GM23338 (cell line): Measurements from ENCODE around the gene CAPZB. TPM values are rescaled to one million over a fixed set of nuclear protein-coding genes. Genes with fewer than 3 reads are reported as not detected.

Experiments used
- ATAC-seq: fragments of 200-7000 bp; cut with Tn5 transposase; 3 replicates; pipeline ENCODE4 v1.9.1; 2020
- DNase-seq: peaks from one replicate; pipeline ENCODE4 v3.0.0-alpha.2; 2015; ENCODE audit warnings: low spot score
- H2AFZ ChIP-seq: fragments of 200-600 bp; sonication (generic); 2 replicates; pipeline ENCODE4 v1.8.0; 2016; ENCODE audit warnings: antibody characterized with exemption, mild to moderate bottlenecking, moderate library complexity
- H3F3A ChIP-seq: fragments of 200-600 bp; sonication (generic); replicated peaks from 2 replicates; pipeline ENCODE4 v1.8.0; 2017; ENCODE audit warnings: antibody characterized with exemption, mixed run types, low read depth
- H3K27ac ChIP-seq: fragments of 200-600 bp; sonication (generic); 2 replicates; pipeline ENCODE4 v1.6.1; 2016; ENCODE audit warnings: low read depth
- H3K27me3 ChIP-seq: fragments of 200-600 bp; sonication (generic); 2 replicates; pipeline ENCODE4 v1.8.0; 2016; ENCODE audit warnings: mild to moderate bottlenecking, mixed run types, moderate library complexity; ENCODE audit not compliant: insufficient read depth
- H3K36me3 ChIP-seq: fragments of 200-600 bp; sonication (generic); 2 replicates; pipeline ENCODE4 v1.8.0; 2016; ENCODE audit warnings: mild to moderate bottlenecking; ENCODE audit not compliant: insufficient read depth
- H3K4me1 ChIP-seq: fragments of 200-600 bp; sonication (generic); 2 replicates; pipeline ENCODE4 v1.8.0; 2016; ENCODE audit warnings: mild to moderate bottlenecking, moderate library complexity; ENCODE audit not compliant: insufficient read depth
- H3K4me2 ChIP-seq: fragments of 200-600 bp; sonication (generic); 2 replicates; pipeline ENCODE4 v1.7.1; 2017; ENCODE audit warnings: mixed run types
- H3K4me3 ChIP-seq: fragments of 200-600 bp; sonication (generic); 2 replicates; pipeline ENCODE4 v1.6.1; 2016; ENCODE audit warnings: mixed run types
- H3K79me2 ChIP-seq: fragments of 200-600 bp; sonication (generic); replicated peaks from 2 replicates; pipeline ENCODE4 v1.8.0; 2017; ENCODE audit warnings: mild to moderate bottlenecking; ENCODE audit not compliant: insufficient read depth
- H3K9me2 ChIP-seq: fragments of 200-600 bp; sonication (generic); 2 replicates; pipeline ENCODE4 v1.8.0; 2017; ENCODE audit not compliant: insufficient read depth
- H4K20me1 ChIP-seq: fragments of 200-600 bp; sonication (generic); replicated peaks from 2 replicates; pipeline ENCODE4 v1.8.0; 2017; ENCODE audit warnings: mild to moderate bottlenecking; ENCODE audit not compliant: insufficient read depth
- H3K27ac Mint-ChIP-seq: 2 replicates; pipeline ENCODE4 v1.8.0; 2020; ENCODE audit warnings: inconsistent platforms, mild to moderate bottlenecking, moderate library complexity, mixed read lengths
- H3K27me3 Mint-ChIP-seq: 3 replicates; pipeline ENCODE4 v1.8.0; 2022; ENCODE audit warnings: low read depth, mild to moderate bottlenecking, moderate library complexity, mixed read lengths, inconsistent platforms; ENCODE audit not compliant: insufficient read depth, poor library complexity
- H3K36me3 Mint-ChIP-seq: 3 replicates; pipeline ENCODE4 v1.8.0; 2021; ENCODE audit warnings: low read depth, mild to moderate bottlenecking, inconsistent platforms, moderate library complexity, mixed read lengths
- H3K4me1 Mint-ChIP-seq: 3 replicates; pipeline ENCODE4 v1.8.0; 2020; ENCODE audit warnings: mild to moderate bottlenecking, inconsistent platforms, mixed read lengths
- H3K4me3 Mint-ChIP-seq: 3 replicates; pipeline ENCODE4 v1.8.0; 2021; ENCODE audit warnings: moderate library complexity, mild to moderate bottlenecking, inconsistent platforms, mixed read lengths
- H3K9me3 Mint-ChIP-seq: 3 replicates; pipeline ENCODE4 v1.8.0; 2020; ENCODE audit warnings: moderate library complexity, mild to moderate bottlenecking, inconsistent platforms, mixed read lengths
- CREB1 ChIP-seq: fragments of 250-450 bp; sonication (Bioruptor Pico); IDR thresholded peaks from 2 replicates; pipeline ENCODE4 v1.5.0; 2020; ENCODE audit warnings: low read depth, mild to moderate bottlenecking, moderate library complexity
- CTCF ChIP-seq, 2 experiments: fragments of 200-600 bp in 1 of 2; sonication (generic) in 1 of 2; conservative IDR thresholded peaks; 2 replicates each; pipeline versions ENCODE4 v1.5.1 to v1.6.1; 2016 to 2017; ENCODE audit warnings: antibody characterized with exemption in 2 of 2, low read depth in 2 of 2, mild to moderate bottlenecking in 2 of 2, moderate library complexity in 1 of 2
- ETS1 ChIP-seq: IDR thresholded peaks from 2 replicates; pipeline ENCODE4 v1.6.1; 2016; ENCODE audit warnings: antibody characterized with exemption
- EZH2 ChIP-seq: fragments of 200-600 bp; sonication (generic); IDR thresholded peaks from one replicate; pipeline ENCODE4 v1.8.0; 2017; ENCODE audit warnings: antibody characterized with exemption, mild to moderate bottlenecking, low read depth; ENCODE audit not compliant: unreplicated experiment
- EZH2phosphoT487 ChIP-seq: fragments of 200-600 bp; sonication (generic); IDR thresholded peaks from one replicate; pipeline ENCODE4 v1.8.1; 2018; ENCODE audit warnings: antibody characterized with exemption; ENCODE audit not compliant: unreplicated experiment
- NANOG ChIP-seq: IDR thresholded peaks from 2 replicates; pipeline ENCODE4 v1.6.1; 2016; ENCODE audit warnings: antibody characterized with exemption, borderline replicate concordance
- POLR2AphosphoS5 ChIP-seq: IDR thresholded peaks from 2 replicates; pipeline ENCODE4 v1.6.1; 2016; ENCODE audit warnings: antibody characterized with exemption, low read depth
- REST ChIP-seq: IDR thresholded peaks from one replicate; pipeline ENCODE4 v1.6.1; 2018; ENCODE audit warnings: antibody characterized with exemption; ENCODE audit not compliant: unreplicated experiment
- STAT1 ChIP-seq: IDR thresholded peaks from one replicate; pipeline ENCODE4 v1.6.1; 2016; ENCODE audit warnings: antibody characterized with exemption; ENCODE audit not compliant: unreplicated experiment
- ZNF331 ChIP-seq: fragments of 250-450 bp; sonication (Bioruptor Pico); IDR thresholded peaks from 2 replicates; pipeline ENCODE4 v1.5.0; 2020; ENCODE audit warnings: low read depth, mild to moderate bottlenecking, moderate library complexity
- polyA plus RNA-seq: library from polyadenylated mRNA; unstranded; fragments of >200 nt; fragmentation: Nextera tagmentation; extraction: Ambion mirVana; gene quantifications from 2 replicates; pipeline ENCODE4 v1.2.1, GENCODE V29; 2016
- total RNA-seq: library from RNA; depleted of rRNA; stranded (reverse); fragments of >200 nt; shearing (Covaris generic); gene quantifications from 2 replicates; pipeline ENCODE4 v1.2.3, GENCODE V29; 2014

Gene CAPZB
- total and polyA plus RNA-seq, 2 experiments from 2014 or later, result 195 to 348 TPM

GRCh38 chr1:19328486-19328885 is 156.9 kb downstream of the CAPZB start (continued):
- TF ChIP-seq REST (no peak), CREB1 (CRISPR knock-in tag) (no peak), CTCF (conservative IDR thresholded peaks at IDR 0.05; ENCODE audit: low read depth in 2 of 2) (no peak), POLR2AphosphoS5 (no peak), EZH2phosphoT487 (no peak), EZH2 (no peak), ZNF331 (CRISPR knock-in tag) (no peak), ETS1 (no peak), NANOG (no peak)

- Histone ChIP-seq H3K27me3 (no peaks in the 10 kb centered on the region), H3K27ac (no peak overlapping the region), H3F3A (no peaks in the 10 kb centered on the region), H3K4me3 (no peak overlapping the region), H2AFZ (no peak overlapping the region), H3K9me2 (no peaks in the 10 kb centered on the region), H3K4me1 (no peaks in the 10 kb centered on the region), H4K20me1 (no peaks in the 10 kb centered on the region; the same call in 1 of the 2 replicates), H3K36me3 (no peaks in the 10 kb centered on the region), H3K4me2 (no peak overlapping the region), H3K79me2 (no peaks in the 10 kb centered on the region)
- no peak for DNase-seq
- H3K27me3 Mint-ChIP-seq, result peaks cover 8% of the 10 kb centered on the region
- no peak overlapping the region for H3K27ac Mint-ChIP-seq
- no peak overlapping the region for H3K4me3 Mint-ChIP-seq
- H3K36me3 Mint-ChIP-seq, result peaks cover 10% of the 10 kb centered on the region
- no peaks in the 10 kb centered on the region for H3K4me1 Mint-ChIP-seq
- no peak for ATAC-seq
- H3K9me3 Mint-ChIP-seq, result no peaks in the 10 kb centered on the region
- TF ChIP-seq ETS1 (no peak), CREB1 (CRISPR knock-in tag) (no peak), STAT1 (no peak), ZNF331 (CRISPR knock-in tag) (no peak), EZH2phosphoT487 (no peak), NANOG (no peak), REST (no peak)
Observed at GRCh38 chr1:19327736-19328135, 157.6 kb downstream of the CAPZB start.
